NCI-H1105 (cell line): Measurements from ENCODE around the gene DTX2.
"Not testable (repeated sequence)": the region's sequence is repeated elsewhere in the genome, so short reads cannot be mapped to it uniquely, and the experiment has no call there.

Experiments used
- DNase-seq: peaks from one replicate; lab custom pipeline; 2025; lab: John Stamatoyannopoulos, UW

The DTX2 gene

GRCh38 chr7:76492139-76492538, 30.6 kb downstream of the DTX2 start:
- DNase-seq = not testable (repeated sequence)

GRCh38 chr7:76495717-76496116, 34.2 kb downstream of the DTX2 start:
- DNase-seq = not testable (repeated sequence)

- not testable (repeated sequence) for DNase-seq
Measured at GRCh38 chr7:76497918-76498582, 36.5 kb downstream of the DTX2 start.

GRCh38 chr7:76498583-76499200, 37.2 kb downstream of the DTX2 start:
- DNase-seq = not testable (repeated sequence)

GRCh38 chr7:76499201-76499923, 37.9 kb downstream of the DTX2 start:
- not testable (repeated sequence) for DNase-seq

GRCh38 chr7:76499924-76500241, 38.4 kb downstream of the DTX2 start:
- not testable (repeated sequence) for DNase-seq

- DNase-seq = not testable (repeated sequence)
Measured at GRCh38 chr7:76502224-76502623, 40.7 kb downstream of the DTX2 start.

GRCh38 chr7:76502836-76503235, 41.3 kb downstream of the DTX2 start:
- DNase-seq = not testable (repeated sequence)

- not testable (repeated sequence) for DNase-seq
Measured at GRCh38 chr7:76503244-76503643, 41.7 kb downstream of the DTX2 start.

GRCh38 chr7:76504351-76505167, 43.0 kb downstream of the DTX2 start:
- not testable (repeated sequence) for DNase-seq

GRCh38 chr7:76505168-76506080, 43.9 kb downstream of the DTX2 start:
- DNase-seq = no peak

GRCh38 chr7:76506081-76506440, 44.6 kb downstream of the DTX2 start:
- DNase-seq = no peak

- DNase-seq = not testable (repeated sequence)
Measured at GRCh38 chr7:76506643-76507042, 45.1 kb downstream of the DTX2 start.

GRCh38 chr7:76507723-76508406, 46.4 kb downstream of the DTX2 start:
- DNase-seq = no peak

GRCh38 chr7:76509931-76510877, 48.7 kb downstream of the DTX2 start, which contains the start of gene UPK3B:
UPK3B (plus strand) TSS chr7:76510552; CDS start chr7:76510653, 101 bp downstream.
- no peak for DNase-seq

GRCh38 chr7:76511200-76511910, 49.8 kb downstream of the DTX2 start:
- not testable (repeated sequence) for DNase-seq

GRCh38 chr7:76511911-76512885, 50.7 kb downstream of the DTX2 start:
- DNase-seq = not testable (repeated sequence)
